ENCODE results near the gene SLC9A3.

SLC9A3 gene

GRCh38 chr5:423233-423565 lies 101.0 kb downstream of the SLC9A3 start:
- H3K4me3 ChIP-seq (ENCODE audit: low read depth in 1 of 2, low read length in 2 of 2) = no peak overlapping the region
- ATAC-seq (ENCODE audit: insufficient read depth, low read depth) = no peak
- TF ChIP-seq EZH2 (IDR thresholded peaks at IDR 0.05; ENCODE audit: borderline replicate concordance, low read depth, low read length, severe bottlenecking) = no peak
- TF ChIP-seq CTCF (IDR thresholded peaks at IDR 0.05; ENCODE audit: borderline replicate concordance, extremely low read depth, low read length, poor library complexity, severe bottlenecking) = no peak
- H3K27ac ChIP-seq (ENCODE audit: low read length) = no peak overlapping the region
- no peaks in the 10 kb centered on the region for H3K9me3 ChIP-seq (ENCODE audit: insufficient read depth, low read length, severe bottlenecking)
- H2AFZ ChIP-seq (ENCODE audit: low read depth, low read length) = no peak overlapping the region
- H3K27me3 ChIP-seq (ENCODE audit: insufficient read depth, low read length, poor library complexity) = no peaks in the 10 kb centered on the region
- H3K4me1 ChIP-seq (ENCODE audit: insufficient read depth, low read length) = no peaks in the 10 kb centered on the region
- H3K4me2 ChIP-seq (ENCODE audit: insufficient read depth, low read length) = no peak overlapping the region
- no peaks in the 10 kb centered on the region for H3K36me3 ChIP-seq (ENCODE audit: insufficient read depth, low read length)
- no peak overlapping the region for H3K9ac ChIP-seq (ENCODE audit: low read depth, low read length)
- no peak for DNase-seq
- H3K79me2 ChIP-seq (ENCODE audit: insufficient read depth, low read length) = no peaks in the 10 kb centered on the region
- H4K20me1 ChIP-seq (ENCODE audit: insufficient read depth, low read length) = no peaks in the 10 kb centered on the region

- no peaks in the 10 kb centered on the region for H3K79me2 ChIP-seq (ENCODE audit: insufficient read depth, low read length)
- H3K27me3 ChIP-seq (ENCODE audit: insufficient read depth, low read length, poor library complexity) = no peaks in the 10 kb centered on the region
- no peak overlapping the region for H3K9ac ChIP-seq (ENCODE audit: low read depth, low read length)
- H3K36me3 ChIP-seq (ENCODE audit: insufficient read depth, low read length) = no peaks in the 10 kb centered on the region
- H3K27ac ChIP-seq (ENCODE audit: low read length) = no peak overlapping the region
- no peaks in the 10 kb centered on the region for H4K20me1 ChIP-seq (ENCODE audit: insufficient read depth, low read length)
- H2AFZ ChIP-seq (ENCODE audit: low read depth, low read length) = no peak overlapping the region
- H3K9me3 ChIP-seq (ENCODE audit: insufficient read depth, low read length, severe bottlenecking) = no peaks in the 10 kb centered on the region
- ATAC-seq (ENCODE audit: insufficient read depth, low read depth) = no peak
- no peaks in the 10 kb centered on the region for H3K4me1 ChIP-seq (ENCODE audit: insufficient read depth, low read length)
- TF ChIP-seq EZH2 (IDR thresholded peaks at IDR 0.05; ENCODE audit: borderline replicate concordance, low read depth, low read length, severe bottlenecking) = no peak
- TF ChIP-seq CTCF (IDR thresholded peaks at IDR 0.05; ENCODE audit: borderline replicate concordance, extremely low read depth, low read length, poor library complexity, severe bottlenecking) = no peak
- no peak overlapping the region for H3K4me3 ChIP-seq (ENCODE audit: low read depth in 1 of 2, low read length in 2 of 2)
- no peak overlapping the region for H3K4me2 ChIP-seq (ENCODE audit: insufficient read depth, low read length)
- no peak for DNase-seq
These were observed 101.7 kb downstream of the SLC9A3 start for GRCh38 chr5:422323-423232.

- H4K20me1 ChIP-seq (ENCODE audit: insufficient read depth, low read length) = no peaks in the 10 kb centered on the region
- no peaks in the 10 kb centered on the region for H3K27me3 ChIP-seq (ENCODE audit: insufficient read depth, low read length, poor library complexity)
- ATAC-seq (ENCODE audit: insufficient read depth, low read depth) = no peak
- H3K9me3 ChIP-seq (ENCODE audit: insufficient read depth, low read length, severe bottlenecking) = no peaks in the 10 kb centered on the region
- no peak for TF ChIP-seq CTCF (IDR thresholded peaks at IDR 0.05; ENCODE audit: borderline replicate concordance, extremely low read depth, low read length, poor library complexity, severe bottlenecking)
- TF ChIP-seq EZH2 (IDR thresholded peaks at IDR 0.05; ENCODE audit: borderline replicate concordance, low read depth, low read length, severe bottlenecking) = no peak
- H2AFZ ChIP-seq (ENCODE audit: low read depth, low read length) = no peak overlapping the region
- no peak overlapping the region for H3K9ac ChIP-seq (ENCODE audit: low read depth, low read length)
- DNase-seq = no peak
- H3K36me3 ChIP-seq (ENCODE audit: insufficient read depth, low read length) = no peaks in the 10 kb centered on the region
- H3K4me3 ChIP-seq (ENCODE audit: low read depth in 1 of 2, low read length in 2 of 2) = no peak overlapping the region
- H3K27ac ChIP-seq (ENCODE audit: low read length) = no peak overlapping the region
- no peaks in the 10 kb centered on the region for H3K4me1 ChIP-seq (ENCODE audit: insufficient read depth, low read length)
- H3K4me2 ChIP-seq (ENCODE audit: insufficient read depth, low read length) = no peak overlapping the region
- H3K79me2 ChIP-seq (ENCODE audit: insufficient read depth, low read length) = no peaks in the 10 kb centered on the region
These were observed 102.3 kb downstream of the SLC9A3 start for GRCh38 chr5:421901-422300.

Measured in DND-41 (cell line).